MCF 10A (cell line): ENCODE measurements around the gene GYPB. TPM values are rescaled to one million over a fixed set of nuclear protein-coding genes. Genes with fewer than 3 reads are reported as not detected.
"Not testable (repeated sequence)": the region's sequence is repeated elsewhere in the genome, so short reads cannot be mapped to it uniquely, and the experiment has no call there.

Source experiments
- BruUV-seq: library from RNA; stranded (reverse); fragments of 400-500 nt; replicated peaks from 2 replicates; lab custom pipeline; 2021; lab: Mats Ljungman, UMichigan
- CTCF ChIA-PET: fragments of 300-600 bp; sonication (Branson Sonifier 250); formaldehyde crosslinking; extraction: SDS; loops from one replicate; lab custom pipeline; 2021; ENCODE audit warnings: antibody characterized with exemption, inconsistent platforms; lab: Yijun Ruan, JAX
- POLR2A ChIA-PET: fragments of 300-600, 350-650 bp; sonication (Branson Sonifier 250); formaldehyde crosslinking; extraction: SDS; loops from one replicate; lab custom pipeline; 2020; ENCODE audit warnings: antibody characterized with exemption, inconsistent platforms; lab: Yijun Ruan, JAX
- DNase-seq: peaks from one replicate; pipeline ENCODE4 v3.0.0-alpha.2; 2018; ENCODE audit not compliant: unreplicated experiment
- H3K27ac Mint-ChIP-seq: one replicate; pipeline ENCODE4 v1.8.0; 2022; ENCODE audit warnings: mild to moderate bottlenecking, low read depth, mixed read lengths; ENCODE audit not compliant: unreplicated experiment
- H3K27me3 Mint-ChIP-seq: one replicate; pipeline ENCODE4 v1.8.0; 2022; ENCODE audit warnings: mixed read lengths; ENCODE audit not compliant: insufficient read depth, unreplicated experiment
- H3K36me3 Mint-ChIP-seq: one replicate; pipeline ENCODE4 v1.8.0; 2022; ENCODE audit warnings: mild to moderate bottlenecking, moderate library complexity, mixed read lengths; ENCODE audit not compliant: insufficient read depth, unreplicated experiment
- H3K4me1 Mint-ChIP-seq: one replicate; pipeline ENCODE4 v1.8.0; 2022; ENCODE audit warnings: mixed read lengths; ENCODE audit not compliant: insufficient read depth, unreplicated experiment
- H3K4me3 Mint-ChIP-seq: one replicate; pipeline ENCODE4 v1.8.0; 2022; ENCODE audit warnings: mild to moderate bottlenecking, moderate library complexity, mixed read lengths; ENCODE audit not compliant: unreplicated experiment
- H3K9me3 Mint-ChIP-seq: one replicate; pipeline ENCODE4 v1.8.0; 2022; ENCODE audit warnings: mixed read lengths; ENCODE audit not compliant: unreplicated experiment
- intact Hi-C: fragments of 100-400 bp; cut with micrococcal nuclease; formaldehyde crosslinking; loops from 2 replicates; pipeline ENCODE4 v1.14.1; 2022
- total RNA-seq: library from RNA; stranded (reverse); gene quantifications from 2 replicates; pipeline ENCODE4 v1.2.3, GENCODE V29; 2022

GYPB gene
- total RNA-seq, 1 experiment from 2014 or later = not detected

DNA sequence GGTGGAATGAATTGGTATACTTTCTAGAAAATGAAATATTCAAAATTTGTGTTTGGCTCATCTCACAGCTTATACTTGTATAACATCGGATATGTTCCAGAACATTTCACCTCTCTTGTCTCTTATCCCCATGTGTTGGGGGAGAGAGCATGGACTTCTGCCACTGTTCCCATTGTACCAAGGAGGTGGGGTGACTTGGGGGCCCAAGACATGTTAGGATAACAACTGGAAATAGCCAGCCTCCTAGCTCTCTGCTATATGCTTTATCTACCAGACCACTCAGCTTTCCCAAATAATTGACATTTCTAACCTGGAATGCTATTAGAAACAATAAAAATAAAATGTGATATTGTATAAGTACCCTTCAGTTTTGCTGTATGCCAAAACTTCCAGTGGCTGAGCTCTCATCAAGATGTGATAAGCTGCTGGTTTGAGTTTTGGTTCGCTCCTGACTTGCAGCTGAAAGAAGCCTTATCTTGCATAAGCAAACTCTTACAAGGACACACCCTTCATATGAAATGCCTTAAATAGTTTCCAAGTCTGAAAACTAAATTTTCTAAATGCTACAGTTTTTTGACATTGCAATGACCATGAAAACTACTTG is 12.9 kb downstream of the GYPB start:
- not testable (repeated sequence) for BruUV-seq, H3K27ac Mint-ChIP-seq

DNA sequence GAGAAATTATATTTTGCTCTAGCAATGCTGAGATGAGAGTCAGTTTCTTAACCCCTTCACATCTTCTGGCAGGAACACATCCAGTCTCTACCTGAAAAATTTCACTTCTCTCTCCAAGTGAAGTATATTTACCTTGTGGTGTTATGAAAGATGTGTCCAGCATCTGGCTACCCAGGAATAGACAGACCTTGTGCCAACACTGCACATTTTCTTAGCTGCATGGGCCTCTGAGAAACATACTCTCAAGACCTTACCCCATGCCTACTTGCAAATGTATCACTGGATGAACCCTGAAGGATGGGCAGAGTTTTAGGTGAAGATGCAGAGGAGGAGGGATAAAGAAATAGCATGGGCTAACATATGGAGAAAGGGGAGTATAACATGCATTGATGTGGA is 13.6 kb downstream of the GYPB start:
- H3K27ac Mint-ChIP-seq, BruUV-seq, intact Hi-C loops: not testable (repeated sequence)

More for the DNA sequence above, 12.9 kb downstream of the GYPB start:
- CTCF ChIA-PET = interaction anchor here (0.6 kb wide), 1 partner anchor 137 kb away, joined by 3 read pairs; no protein-coding TSS in a partner anchor
- POLR2A ChIA-PET, H3K4me3 Mint-ChIP-seq, H3K4me1 Mint-ChIP-seq, DNase-seq, H3K36me3 Mint-ChIP-seq, H3K9me3 Mint-ChIP-seq, H3K27me3 Mint-ChIP-seq, intact Hi-C loops: not testable (repeated sequence)

DNA sequence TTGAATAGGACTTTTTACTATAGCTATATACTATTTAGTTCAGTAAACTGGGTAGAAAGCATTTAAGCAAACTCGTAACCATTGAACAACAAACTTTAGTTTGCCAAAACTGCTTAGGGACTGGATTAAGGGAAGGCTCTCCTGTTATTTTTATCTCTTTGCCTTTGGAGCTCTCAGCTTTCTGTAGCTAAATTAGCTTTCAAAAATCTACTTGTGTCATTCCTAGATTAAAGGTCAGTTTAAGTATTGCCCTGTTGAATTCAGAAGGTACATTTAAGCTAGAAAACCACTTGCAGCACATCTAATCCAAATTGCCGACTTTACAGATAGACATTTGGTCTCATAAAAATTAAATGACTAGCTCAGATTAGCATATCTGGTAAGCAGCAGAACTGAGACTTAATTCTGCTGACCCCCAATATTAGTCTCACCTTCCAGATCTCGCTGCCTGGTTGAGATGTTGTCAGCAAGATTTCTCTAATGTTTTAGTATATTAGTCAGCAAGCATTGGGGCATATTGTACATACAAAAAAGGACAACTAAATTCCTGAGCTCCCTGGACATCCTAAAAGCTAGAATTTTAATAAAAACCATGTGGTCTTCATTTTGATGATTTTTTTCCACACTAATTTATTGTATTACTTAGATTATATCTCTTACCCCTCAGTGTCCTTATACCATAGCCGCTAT is 14.2 kb downstream of the GYPB start:
- H3K4me3 Mint-ChIP-seq, DNase-seq, H3K27ac Mint-ChIP-seq, BruUV-seq, intact Hi-C loops, CTCF ChIA-PET, POLR2A ChIA-PET, H3K4me1 Mint-ChIP-seq, H3K9me3 Mint-ChIP-seq, H3K36me3 Mint-ChIP-seq: not testable (repeated sequence)
- H3K27me3 Mint-ChIP-seq = peaks cover 16% of the 10 kb centered on the region

More for the DNA sequence above, 13.6 kb downstream of the GYPB start:
- POLR2A ChIA-PET, DNase-seq, H3K4me3 Mint-ChIP-seq, H3K9me3 Mint-ChIP-seq, H3K4me1 Mint-ChIP-seq, H3K36me3 Mint-ChIP-seq: not testable (repeated sequence)
- peaks cover 11% of the 10 kb centered on the region for H3K27me3 Mint-ChIP-seq
- CTCF ChIA-PET = interaction anchor here (0.6 kb wide), 1 partner anchor 138 kb away, joined by 3 read pairs; no protein-coding TSS in a partner anchor

DNA sequence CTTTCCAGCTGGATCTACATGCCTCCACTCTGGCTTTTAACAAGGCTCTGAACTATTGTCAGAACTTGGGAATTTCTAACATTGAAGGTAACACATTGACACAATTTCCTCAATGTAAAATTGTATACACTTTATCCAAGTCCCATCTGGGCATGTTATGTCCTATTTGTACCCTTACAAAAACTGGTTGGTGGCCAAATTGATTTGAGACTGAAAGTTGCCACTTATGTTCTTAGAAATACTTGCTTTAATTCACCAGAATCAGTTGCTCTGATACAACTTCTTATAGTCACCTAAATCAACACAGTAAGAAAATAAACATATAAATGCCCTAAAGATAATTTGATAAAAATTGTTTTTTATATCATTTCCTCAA is 15.3 kb downstream of the GYPB start:
- H3K27ac Mint-ChIP-seq, CTCF ChIA-PET, H3K9me3 Mint-ChIP-seq, POLR2A ChIA-PET, intact Hi-C loops, DNase-seq, H3K36me3 Mint-ChIP-seq, BruUV-seq, H3K4me3 Mint-ChIP-seq, H3K4me1 Mint-ChIP-seq: not testable (repeated sequence)
- H3K27me3 Mint-ChIP-seq = peaks cover 27% of the 10 kb centered on the region

DNA sequence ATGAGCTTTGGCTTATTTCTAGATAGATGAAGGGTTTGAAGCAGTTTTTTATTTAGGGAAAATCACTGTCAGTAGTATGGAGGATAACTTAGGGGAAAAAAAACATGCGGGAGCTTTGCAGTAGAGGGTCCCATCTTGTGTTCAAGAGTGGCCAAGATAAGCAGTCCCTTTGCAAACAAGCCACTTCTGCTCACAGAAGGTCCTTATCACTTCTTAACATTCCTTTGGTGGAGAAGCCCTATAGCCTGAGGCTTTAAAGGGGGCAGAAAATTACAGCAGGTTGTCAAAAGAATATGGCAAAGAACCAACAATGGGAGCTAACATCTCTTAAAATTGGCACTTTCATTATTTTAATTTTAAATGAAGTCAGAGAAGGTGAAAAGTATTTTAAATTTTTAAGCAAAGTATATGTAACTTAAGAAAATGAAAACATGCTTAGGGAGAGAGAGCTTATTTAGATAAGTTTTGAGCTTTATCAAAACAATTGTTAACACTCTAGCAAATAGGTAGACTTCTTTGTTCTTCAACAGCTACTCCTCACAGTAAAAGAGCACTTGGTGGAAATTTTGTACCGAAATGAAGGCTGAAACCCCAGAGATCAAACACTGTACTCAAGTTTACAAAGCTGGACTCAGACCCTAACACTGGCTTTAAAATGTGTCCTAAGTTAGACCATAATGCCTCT is 15.8 kb downstream of the GYPB start:
- BruUV-seq, H3K27ac Mint-ChIP-seq, H3K36me3 Mint-ChIP-seq, intact Hi-C loops, H3K4me3 Mint-ChIP-seq, POLR2A ChIA-PET, CTCF ChIA-PET, H3K4me1 Mint-ChIP-seq, DNase-seq, H3K9me3 Mint-ChIP-seq: not testable (repeated sequence)
- H3K27me3 Mint-ChIP-seq = peaks cover 27% of the 10 kb centered on the region

DNA sequence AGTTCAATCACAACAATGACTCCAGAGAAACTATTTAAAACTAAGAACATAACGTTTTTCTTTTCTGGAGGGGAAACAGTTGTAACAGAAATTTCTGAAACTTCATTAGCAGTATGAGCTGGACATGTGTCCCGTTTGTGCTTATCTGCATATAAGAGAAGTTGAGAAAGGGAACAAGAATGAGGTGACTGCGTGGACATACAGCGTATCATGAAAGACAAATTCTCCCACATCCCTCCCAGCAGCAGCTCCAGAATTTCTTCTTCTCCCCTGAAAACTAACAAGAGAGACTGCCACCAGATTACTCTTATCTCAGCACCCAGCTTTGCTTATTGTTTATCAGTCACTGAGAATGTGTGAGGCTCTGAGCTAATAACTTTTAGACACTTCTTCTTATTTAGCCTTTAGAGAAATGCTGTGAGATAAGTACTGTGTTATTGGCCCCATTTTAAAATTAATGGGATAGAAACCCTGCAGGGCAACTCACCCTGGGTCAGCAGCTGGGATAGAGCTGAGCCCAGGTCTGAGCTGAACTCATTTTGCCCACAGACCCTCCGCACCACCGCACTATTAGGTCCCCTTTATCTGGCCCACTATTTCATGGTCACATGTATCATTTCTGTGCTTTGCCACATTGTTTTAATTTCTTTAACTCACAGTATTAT is 18.7 kb downstream of the GYPB start:
- CTCF ChIA-PET, H3K9me3 Mint-ChIP-seq, intact Hi-C loops, H3K27ac Mint-ChIP-seq, H3K36me3 Mint-ChIP-seq, BruUV-seq, POLR2A ChIA-PET, H3K4me1 Mint-ChIP-seq, DNase-seq, H3K4me3 Mint-ChIP-seq: not testable (repeated sequence)
- peaks cover 27% of the 10 kb centered on the region for H3K27me3 Mint-ChIP-seq

DNA sequence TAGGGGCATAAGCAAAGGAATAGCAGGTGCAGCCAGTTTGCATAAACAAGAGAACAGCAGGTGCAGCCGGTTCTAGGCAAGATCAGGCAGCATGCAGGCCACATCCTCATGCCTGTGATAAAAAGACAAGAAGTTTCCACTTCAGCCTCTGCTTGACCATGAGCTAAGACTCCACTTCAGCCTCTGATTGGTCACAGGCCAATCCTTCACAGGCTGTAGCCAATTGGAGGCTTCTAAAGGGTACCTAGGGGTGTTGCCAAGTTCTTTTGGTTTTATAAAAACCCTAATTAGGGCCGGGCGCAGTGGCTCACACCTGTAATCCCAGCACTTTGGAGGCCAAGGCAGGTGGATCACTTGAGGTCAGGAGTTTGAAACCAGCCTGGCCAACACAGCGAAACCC is 23.0 kb downstream of the GYPB start:
- H3K27ac Mint-ChIP-seq, BruUV-seq, POLR2A ChIA-PET, CTCF ChIA-PET, intact Hi-C loops, H3K9me3 Mint-ChIP-seq, H3K36me3 Mint-ChIP-seq, H3K4me1 Mint-ChIP-seq, H3K4me3 Mint-ChIP-seq, DNase-seq: not testable (repeated sequence)
- H3K27me3 Mint-ChIP-seq = peaks cover 46% of the 10 kb centered on the region

DNA sequence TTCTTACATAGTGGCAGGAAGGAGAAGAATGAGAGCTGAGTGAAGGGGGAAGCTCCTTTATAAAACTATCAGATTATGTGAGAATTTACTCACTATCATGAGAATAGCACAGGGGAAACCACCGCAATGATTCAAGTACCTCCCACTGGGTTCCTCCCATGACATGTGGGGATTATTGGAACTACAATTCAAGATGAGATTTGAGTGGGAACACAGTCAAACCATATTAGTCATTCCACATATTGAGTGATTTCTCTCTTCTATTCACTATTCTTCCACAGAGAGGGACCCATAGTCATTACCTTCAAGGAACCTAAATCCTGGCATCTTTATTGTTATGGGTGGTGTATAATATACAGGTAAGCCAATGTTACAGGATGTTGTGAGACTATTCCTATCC is 27.4 kb downstream of the GYPB start:
- H3K4me1 Mint-ChIP-seq, DNase-seq, BruUV-seq, intact Hi-C loops, POLR2A ChIA-PET, H3K9me3 Mint-ChIP-seq, H3K4me3 Mint-ChIP-seq, H3K36me3 Mint-ChIP-seq, CTCF ChIA-PET, H3K27ac Mint-ChIP-seq: not testable (repeated sequence)
- peaks cover 24% of the 10 kb centered on the region for H3K27me3 Mint-ChIP-seq
